GM19455 (cell line): ENCODE data around the gene CFAP54.
"Not testable (repeated sequence)": the region's sequence is repeated elsewhere in the genome, so short reads cannot be mapped to it uniquely, and the experiment has no call there.

Source experiments
- ATAC-seq: cut with Tn5 transposase; IDR thresholded peaks from one replicate; pipeline ENCODE4 v1.9.1; 2021; ENCODE audit not compliant: unreplicated experiment

CFAP54 gene

DNA sequence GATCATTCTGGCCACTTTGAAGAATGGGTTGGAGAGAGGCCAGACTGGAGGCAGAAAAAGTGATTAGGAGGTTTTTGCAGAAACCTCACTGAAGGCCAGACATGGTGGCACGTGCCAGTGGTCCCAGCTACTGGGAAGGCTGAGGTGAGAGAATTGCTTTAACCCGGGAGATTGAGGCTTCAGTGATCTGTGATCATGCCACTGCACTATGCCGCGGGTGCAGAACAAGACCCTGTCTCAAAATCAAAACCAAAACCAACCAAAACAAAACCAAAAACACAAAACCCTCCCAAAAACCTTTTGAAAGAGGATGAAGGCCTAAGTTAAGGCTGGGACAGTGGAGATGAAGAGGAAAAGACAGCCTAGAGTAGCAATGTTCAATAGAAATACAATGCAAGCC, 15.2 kb upstream of the CFAP54 start:
- ATAC-seq = no peak

- no peak for ATAC-seq
Observed at GRCh38 chr12:96478011-96478410, 11.4 kb upstream of the CFAP54 start.

GRCh38 chr12:96482086-96482485, 7.3 kb upstream of the CFAP54 start:
- ATAC-seq = no peak

- no peak for ATAC-seq
Observed at GRCh38 chr12:96483116-96483515, 6.3 kb upstream of the CFAP54 start.

- ATAC-seq = no peak
Observed at GRCh38 chr12:96486751-96487613, 2.4 kb upstream of the CFAP54 start.

- no peak for ATAC-seq
Observed at GRCh38 chr12:96487634-96488033, 1.7 kb upstream of the CFAP54 start.

DNA sequence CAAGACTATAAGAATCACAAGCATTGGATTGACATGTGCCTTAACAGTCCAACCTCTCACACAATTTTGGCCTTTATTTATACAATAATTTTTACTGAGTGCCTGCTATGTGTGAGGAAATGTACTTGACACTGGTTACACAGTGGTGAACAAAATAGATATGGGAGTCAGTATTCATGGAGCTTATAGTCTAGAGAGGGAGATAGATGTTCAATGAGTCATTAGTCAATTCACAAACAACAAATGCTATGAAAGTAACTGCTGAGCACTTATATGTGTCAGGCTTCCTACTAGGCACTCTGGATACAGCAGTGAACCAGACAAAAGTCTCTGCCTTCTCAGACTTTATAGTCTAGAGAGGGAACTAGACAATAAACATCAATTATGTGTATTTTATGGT, 3.7 kb downstream of the CFAP54 start:
- ATAC-seq = no peak

DNA sequence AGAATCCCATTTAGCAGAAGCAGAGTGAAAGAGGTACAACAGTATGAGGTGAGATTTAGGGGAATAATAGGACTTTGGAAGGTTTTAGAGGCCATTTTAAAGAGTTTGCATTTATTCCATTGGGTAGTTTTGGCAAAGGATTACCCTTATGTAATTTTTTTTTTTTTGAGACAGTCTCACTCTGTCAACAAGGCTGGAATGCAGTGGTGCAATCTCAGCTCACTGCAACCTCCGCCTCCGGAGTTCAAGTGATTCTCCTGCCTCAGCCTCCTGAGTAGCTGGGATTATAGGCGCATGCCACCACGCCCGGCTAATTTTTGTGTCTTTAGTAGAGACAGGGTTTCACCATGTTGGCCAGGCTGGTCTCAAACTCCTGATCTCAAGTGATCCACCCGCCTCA, 4.8 kb downstream of the CFAP54 start:
- not testable (repeated sequence) for ATAC-seq

- no peak for ATAC-seq
Observed at GRCh38 chr12:96495155-96495554, 5.8 kb downstream of the CFAP54 start.

GRCh38 chr12:96495841-96496545, 6.6 kb downstream of the CFAP54 start:
- no peak for ATAC-seq

DNA sequence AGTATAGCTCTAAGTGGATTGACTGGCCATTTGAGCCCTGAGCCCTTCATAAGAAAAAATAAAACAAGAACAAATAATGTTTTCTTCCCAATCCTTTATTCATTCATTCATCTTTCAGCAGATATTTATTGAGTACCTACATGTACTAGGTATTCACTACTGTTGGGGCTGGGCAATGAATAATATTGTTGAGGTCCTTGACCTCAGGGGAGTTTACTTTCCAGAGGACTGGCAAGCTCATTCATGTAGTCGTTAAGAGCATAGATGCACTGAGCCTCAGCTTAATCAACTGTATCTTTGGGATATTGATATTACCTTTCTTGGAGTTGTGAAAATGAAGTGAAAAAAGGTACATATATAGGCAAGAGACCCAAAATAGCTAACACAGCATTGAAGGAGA, 7.6 kb downstream of the CFAP54 start:
- no peak for ATAC-seq

- no peak for ATAC-seq
Observed at GRCh38 chr12:96497855-96498254, 8.5 kb downstream of the CFAP54 start.

DNA sequence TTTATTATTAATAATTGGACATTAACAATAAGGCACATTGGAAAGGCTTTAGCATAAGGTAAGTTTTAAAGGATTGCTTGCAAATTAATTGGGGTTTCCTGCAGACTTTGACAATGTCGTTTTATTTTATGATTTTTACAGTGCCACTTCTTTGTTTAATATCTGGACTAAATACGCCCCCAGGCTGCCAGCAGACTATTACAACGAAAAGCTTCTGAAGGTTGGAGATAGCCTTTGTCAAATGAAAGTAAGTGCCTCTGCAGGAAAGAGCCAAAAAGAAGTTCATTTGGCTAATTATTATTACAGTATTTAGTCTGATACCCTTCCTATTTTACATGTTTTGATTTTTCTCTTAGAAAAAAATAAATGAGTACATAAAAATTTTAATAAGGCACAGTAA, 11.3 kb downstream of the CFAP54 start:
- ATAC-seq = peak; percentile 5

GRCh38 chr12:96501133-96501761, 11.9 kb downstream of the CFAP54 start:
- ATAC-seq = peak; percentile 70

- no peak for ATAC-seq
Observed at GRCh38 chr12:96501908-96502307, 12.5 kb downstream of the CFAP54 start.

DNA sequence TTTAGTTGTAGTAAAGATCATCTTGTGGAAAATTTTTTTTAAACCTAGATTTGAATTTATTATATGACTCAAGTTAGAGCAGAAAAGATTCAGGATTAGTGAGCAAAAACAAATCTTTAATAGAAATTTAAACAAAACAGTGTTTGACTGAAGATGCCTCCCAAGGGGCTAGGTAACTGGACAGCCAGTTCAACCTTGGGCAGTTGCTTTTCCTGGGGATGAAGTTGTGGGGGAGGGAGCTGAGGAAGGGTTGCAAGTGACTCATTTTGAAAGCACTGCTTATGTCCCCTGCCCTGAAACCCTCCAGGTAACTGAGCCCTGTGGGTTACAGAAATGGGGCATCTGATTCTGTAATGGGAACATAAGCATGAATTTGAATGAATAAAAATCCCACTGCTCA, 13.1 kb downstream of the CFAP54 start:
- peak; percentile 55 for ATAC-seq

- no peak for ATAC-seq
Observed at GRCh38 chr12:96502949-96503532, 13.7 kb downstream of the CFAP54 start.

GRCh38 chr12:96503976-96504375, 14.6 kb downstream of the CFAP54 start:
- ATAC-seq = no peak

DNA sequence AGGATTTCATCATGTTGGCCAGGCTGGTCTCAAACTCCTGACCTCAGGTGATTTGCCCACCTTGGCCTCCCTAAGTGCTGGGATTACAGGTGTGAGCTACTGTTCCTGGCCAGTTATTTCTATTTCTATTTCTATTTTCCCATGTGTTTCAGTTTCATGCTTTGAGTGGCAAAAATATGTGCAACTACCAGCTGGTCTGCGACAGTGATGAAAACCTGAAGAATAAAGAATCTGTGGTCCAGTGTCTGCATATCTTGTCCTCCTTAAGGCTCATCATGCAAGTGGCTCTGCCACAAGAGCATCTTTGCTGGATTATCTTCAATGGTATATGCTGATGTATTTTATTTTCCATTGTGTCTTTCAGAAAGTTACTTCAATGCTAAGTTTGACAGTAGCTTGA, 17.4 kb downstream of the CFAP54 start:
- no peak for ATAC-seq

GRCh38 chr12:96510306-96510764, 21.0 kb downstream of the CFAP54 start:
- ATAC-seq = no peak

GRCh38 chr12:96513166-96513565, 23.8 kb downstream of the CFAP54 start:
- no peak for ATAC-seq
